CD14-positive monocyte (primary cell): ENCODE results near the gene MCM3AP. TPM values are rescaled to one million over a fixed set of nuclear protein-coding genes. Genes with fewer than 3 reads are reported as not detected.

ENCODE experiments used
- DNase-seq, 3 donors: peaks; one replicate each; pipeline ENCODE4 v3.0.0-alpha.2; 2011 to 2022
- H2AFZ ChIP-seq: 2 replicates; pipeline ENCODE4 v1.6.0; 2012; ENCODE audit warnings: mild to moderate bottlenecking, low read depth, low read length, inconsistent platforms; ENCODE audit not compliant: insufficient read depth, poor library complexity, severe bottlenecking
- H3K27ac ChIP-seq, 2 donors: 1 replicate in 1 of 2; 2 replicates in 1 of 2; pipeline ENCODE4 v1.5.1; 2012 to 2013; ENCODE audit warnings: low read length in 2 of 2, control low read depth in 1 of 2, inconsistent platforms in 1 of 2, low read depth in 1 of 2, mild to moderate bottlenecking in 1 of 2
- H3K27me3 ChIP-seq, 2 donors: one replicate each; pipeline versions ENCODE4 v1.6.0 to v1.6.1; 2011 to 2013; ENCODE audit warnings: low read length in 2 of 2; ENCODE audit not compliant: control insufficient read depth in 2 of 2, insufficient read depth in 2 of 2
- H3K36me3 ChIP-seq, 2 donors: replicated peaks in 1 of 2; 1 replicate in 1 of 2; 2 replicates in 1 of 2; pipeline versions ENCODE4 v1.5.1 to v1.6.1; 2012 to 2013; ENCODE audit warnings: low read length in 2 of 2, control low read depth in 1 of 2, inconsistent platforms in 1 of 2, mild to moderate bottlenecking in 1 of 2; ENCODE audit not compliant: insufficient read depth in 2 of 2, control insufficient read depth in 1 of 2
- H3K4me1 ChIP-seq, 2 donors: 1 replicate in 1 of 2; 2 replicates in 1 of 2; pipeline versions ENCODE4 v1.5.1 to v1.6.1; 2012 to 2013; ENCODE audit warnings: low read length in 2 of 2, control low read depth in 1 of 2, inconsistent platforms in 1 of 2, mild to moderate bottlenecking in 1 of 2, moderate library complexity in 1 of 2; ENCODE audit not compliant: insufficient read depth in 2 of 2, control insufficient read depth in 1 of 2
- H3K4me2 ChIP-seq: replicated peaks from 2 replicates; pipeline ENCODE3; 2012; ENCODE audit warnings: low read length, moderate library complexity, mild to moderate bottlenecking; ENCODE audit not compliant: poor library complexity, severe bottlenecking; ENCODE audit errors: extremely low read depth
- H3K4me3 ChIP-seq, 3 experiments: fragments of 200-600 bp in 1 of 3; sonication (generic) in 1 of 3; replicated peaks in 1 of 3; 1 replicate in 2 of 3; 2 replicates in 1 of 3; pipeline ENCODE4 v1.5.1; 2011 to 2013; ENCODE audit warnings: low read length in 3 of 3, mild to moderate bottlenecking in 3 of 3, control low read depth in 2 of 3, low read depth in 2 of 3, inconsistent platforms in 1 of 3, moderate library complexity in 1 of 3
- H3K79me2 ChIP-seq: 2 replicates; pipeline ENCODE4 v1.6.0; 2012; ENCODE audit warnings: mild to moderate bottlenecking, control low read depth, inconsistent platforms, low read length, moderate library complexity; ENCODE audit not compliant: insufficient read depth
- H3K9ac ChIP-seq: 2 replicates; pipeline ENCODE4 v1.6.0; 2017; ENCODE audit warnings: low read length, mild to moderate bottlenecking; ENCODE audit not compliant: insufficient read depth, poor library complexity, severe bottlenecking
- H3K9me3 ChIP-seq, 2 donors: replicated peaks in 1 of 2; 1 replicate in 1 of 2; 2 replicates in 1 of 2; pipeline versions ENCODE4 v1.5.1 to v1.6.1; 2012 to 2013; ENCODE audit warnings: low read length in 2 of 2, control low read depth in 1 of 2; ENCODE audit not compliant: control insufficient read depth in 1 of 2, insufficient read depth in 1 of 2
- H4K20me1 ChIP-seq: 2 replicates; pipeline ENCODE4 v1.6.0; 2012; ENCODE audit warnings: mild to moderate bottlenecking, low read length, control low read depth, moderate library complexity; ENCODE audit not compliant: insufficient read depth
- H3K27ac Mint-ChIP-seq, 7 donors: one replicate each; pipeline ENCODE4 v1.8.0; 2020; ENCODE audit warnings: mild to moderate bottlenecking in 7 of 7, mixed read lengths in 7 of 7, moderate library complexity in 6 of 7, inconsistent platforms in 2 of 7
- H3K27me3 Mint-ChIP-seq, 3 donors: one replicate each; pipeline ENCODE4 v1.8.0; 2021 to 2022; ENCODE audit warnings: low read depth in 3 of 3, mild to moderate bottlenecking in 3 of 3, mixed read lengths in 3 of 3, moderate library complexity in 3 of 3, inconsistent platforms in 1 of 3
- H3K36me3 Mint-ChIP-seq, 2 donors: one replicate each; pipeline ENCODE4 v1.8.0; 2020; ENCODE audit warnings: mixed read lengths in 2 of 2, inconsistent platforms in 1 of 2, mild to moderate bottlenecking in 1 of 2
- H3K4me1 Mint-ChIP-seq: one replicate; pipeline ENCODE4 v1.8.0; 2020; ENCODE audit warnings: mild to moderate bottlenecking, mixed read lengths
- H3K4me3 Mint-ChIP-seq, 2 donors: one replicate each; pipeline ENCODE4 v1.8.0; 2020; ENCODE audit warnings: mild to moderate bottlenecking in 2 of 2, mixed read lengths in 2 of 2, moderate library complexity in 1 of 2
- H3K9me3 Mint-ChIP-seq, 7 donors: one replicate each; pipeline ENCODE4 v1.8.0; 2020 to 2022; ENCODE audit warnings: mixed read lengths in 7 of 7, mild to moderate bottlenecking in 6 of 7, moderate library complexity in 6 of 7, inconsistent platforms in 2 of 7
- CTCF ChIP-seq: fragments of 200-600 bp; IDR thresholded peaks from one replicate; pipeline ENCODE4 v1.8.0; 2022; ENCODE audit warnings: antibody characterized with exemption, mild to moderate bottlenecking
- WGBS: methylation state at CpG from one replicate; pipeline ENCODE4 v1.1.5; 2013; ENCODE audit warnings: missing lambda C conversion rate; ENCODE audit not compliant: insufficient coverage; 5-methylcytosine and 5-hydroxymethylcytosine counted together
- intact Hi-C, 2 donors: fragments of 100-400 bp; cut with micrococcal nuclease; formaldehyde crosslinking; loops; one replicate each; pipeline versions ENCODE4 v1.15.0 to v1.15.1; 2023
- polyA plus RNA-seq, 3 donors: library from polyadenylated mRNA; depleted of rRNA in 1 of 3; unstranded in 2 of 3; stranded (reverse) in 1 of 3; fragments of 300-500 nt in 2 of 3; fragments of >200 nt in 1 of 3; fragmentation: Illumina TruSeq in 2 of 3; gene quantifications; 1 replicate in 2 of 3; 2 replicates in 1 of 3; pipeline ENCODE4 v1.2.3, GENCODE V29; 2012 to 2021

Gene MCM3AP
- polyA plus RNA-seq, 3 donors, result 30.9 to 62.4 (median 32.7) TPM

GRCh38 chr21:46247699-46248421 is 37.6 kb downstream of the MCM3AP start:
- no peaks in the 10 kb centered on the region for H3K79me2 ChIP-seq
- H3K4me3 Mint-ChIP-seq, result no peak overlapping the region
- H3K9ac ChIP-seq, result no peak overlapping the region
- H3K4me3 ChIP-seq, result no peak overlapping the region
- peaks cover 90 to 99% of the 10 kb centered on the region in 2 donors for H3K36me3 Mint-ChIP-seq
- H3K4me2 ChIP-seq, result no peak overlapping the region
- H3K36me3 ChIP-seq, result peaks cover 92 to 99% of the 10 kb centered on the region in 2 donors
- no peak overlapping the region for H2AFZ ChIP-seq
- H3K4me1 ChIP-seq, result no peaks in the 10 kb centered on the region
- peak overlapping the region in 2 of 7 donors; percentile 46 to 68 for H3K27ac Mint-ChIP-seq
- H3K27me3 ChIP-seq, result no peaks in the 10 kb centered on the region
- peaks cover 2% of the 10 kb centered on the region for H3K4me1 Mint-ChIP-seq
- intact Hi-C loops, result no loop called here
- peaks cover 0 to 3% (median 0%) of the 10 kb centered on the region in 7 donors for H3K9me3 Mint-ChIP-seq
- no peaks in the 10 kb centered on the region for H4K20me1 ChIP-seq
- H3K9me3 ChIP-seq, result no peaks in the 10 kb centered on the region
- H3K27ac ChIP-seq, result peak overlapping the region in 1 of 2 donors; percentile 3
- no peak for TF ChIP-seq CTCF
- no peak for DNase-seq
- 100% methylated on average over 3 of the region's 3 CpGs for WGBS
- H3K27me3 Mint-ChIP-seq, result peaks cover 0 to 2% (median 1%) of the 10 kb centered on the region in 3 donors

- Histone ChIP-seq H3K27ac (no peak overlapping the region), H3K79me2 (no peaks in the 10 kb centered on the region), H3K9me3 (no peaks in the 10 kb centered on the region), H3K9ac (no peak overlapping the region), H3K4me3 (no peak overlapping the region), H3K4me2 (no peak overlapping the region), H2AFZ (no peak overlapping the region), H4K20me1 (no peaks in the 10 kb centered on the region), H3K36me3 (peaks cover 93 to 99% of the 10 kb centered on the region in 2 donors), H3K4me1 (no peaks in the 10 kb centered on the region), H3K27me3 (no peaks in the 10 kb centered on the region)
- no peak for DNase-seq
- Mint-ChIP-seq H3K9me3 (no peaks in the 10 kb centered on the region), H3K27me3 (no peaks in the 10 kb centered on the region), H3K4me3 (no peak overlapping the region), H3K27ac (peak overlapping the region in 2 of 7 donors; percentile 32 to 70), H3K4me1 (peaks cover 2% of the 10 kb centered on the region), H3K36me3 (peaks cover 88 to 99% of the 10 kb centered on the region in 2 donors)
- TF ChIP-seq CTCF, result no peak
- intact Hi-C loops, result no loop called here
- WGBS, result 94% methylated on average over 6 of the region's 6 CpGs
Measured at GRCh38 chr21:46246345-46246744, 39.1 kb downstream of the MCM3AP start.
